ENCODE results near the gene ARHGDIB. TPM values are rescaled to one million over a fixed set of nuclear protein-coding genes. Genes with fewer than 3 reads are reported as not detected.

The ARHGDIB gene
- total RNA-seq, 4 donors from 2014 or later, result 63.8 to 112 (median 89.4) TPM

- Histone ChIP-seq H3K27me3 (no peaks in the 10 kb centered on the region), H3K4me1 (peaks cover 0 to 9% (median 0%) of the 10 kb centered on the region in 4 donors), H3K4me3 (no peak overlapping the region), H3K36me3 (no peaks in the 10 kb centered on the region), H3K27ac (no peak overlapping the region), H3K9me3 (no peaks in the 10 kb centered on the region)
- TF ChIP-seq EP300 (IDR thresholded peaks at IDR 0.05), result no peak
- TF ChIP-seq POLR2A (IDR thresholded peaks at IDR 0.05), result no peak
- TF ChIP-seq, protein P1, sequence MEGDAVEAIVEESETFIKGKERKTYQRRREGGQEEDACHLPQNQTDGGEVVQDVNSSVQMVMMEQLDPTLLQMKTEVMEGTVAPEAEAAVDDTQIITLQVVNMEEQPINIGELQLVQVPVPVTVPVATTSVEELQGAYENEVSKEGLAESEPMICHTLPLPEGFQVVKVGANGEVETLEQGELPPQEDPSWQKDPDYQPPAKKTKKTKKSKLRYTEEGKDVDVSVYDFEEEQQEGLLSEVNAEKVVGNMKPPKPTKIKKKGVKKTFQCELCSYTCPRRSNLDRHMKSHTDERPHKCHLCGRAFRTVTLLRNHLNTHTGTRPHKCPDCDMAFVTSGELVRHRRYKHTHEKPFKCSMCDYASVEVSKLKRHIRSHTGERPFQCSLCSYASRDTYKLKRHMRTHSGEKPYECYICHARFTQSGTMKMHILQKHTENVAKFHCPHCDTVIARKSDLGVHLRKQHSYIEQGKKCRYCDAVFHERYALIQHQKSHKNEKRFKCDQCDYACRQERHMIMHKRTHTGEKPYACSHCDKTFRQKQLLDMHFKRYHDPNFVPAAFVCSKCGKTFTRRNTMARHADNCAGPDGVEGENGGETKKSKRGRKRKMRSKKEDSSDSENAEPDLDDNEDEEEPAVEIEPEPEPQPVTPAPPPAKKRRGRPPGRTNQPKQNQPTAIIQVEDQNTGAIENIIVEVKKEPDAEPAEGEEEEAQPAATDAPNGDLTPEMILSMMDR (IDR thresholded peaks at IDR 0.05), result no peak
- no peak for DNase-seq (ENCODE audit: low spot score in 2 of 2)
- WGBS, 2 donors, result 79 to 80% methylated on average over 4 of the region's 4 CpGs
Measured at GRCh38 chr12:14975457-14975856, 14.1 kb upstream of the ARHGDIB start.

DNA sequence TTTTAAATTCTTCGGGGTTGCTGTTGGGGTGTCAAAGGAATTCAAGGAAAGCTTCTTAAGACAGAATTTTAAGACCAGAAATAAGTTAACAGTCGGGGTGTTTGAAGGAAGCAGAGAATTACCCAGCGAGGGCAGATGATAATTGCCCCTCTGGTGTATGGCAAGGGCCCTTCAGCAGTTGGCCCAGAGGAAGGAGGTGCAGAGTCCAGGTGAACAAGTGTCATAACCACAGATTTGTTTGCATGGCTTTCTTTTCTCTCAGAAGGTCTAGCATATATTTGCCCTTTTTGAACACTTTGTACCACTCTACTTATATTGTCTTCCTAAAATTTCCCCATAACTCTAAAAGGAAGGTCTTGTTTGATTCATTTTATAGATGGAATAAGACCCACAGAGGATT lies 13.2 kb upstream of the ARHGDIB start:
- WGBS, 2 donors, result 89 to 94% methylated on average over 3 of the region's 3 CpGs
- no peaks in the 10 kb centered on the region for H3K9me3 ChIP-seq
- H3K27ac ChIP-seq, result no peak overlapping the region
- no peak overlapping the region for H3K4me3 ChIP-seq
- DNase-seq (ENCODE audit: low spot score in 2 of 2), result no peak
- H3K4me1 ChIP-seq, result peaks cover 0 to 9% (median 0%) of the 10 kb centered on the region in 4 donors
- no peaks in the 10 kb centered on the region for H3K36me3 ChIP-seq
- TF ChIP-seq EP300 (IDR thresholded peaks at IDR 0.05) (no peak), POLR2A (IDR thresholded peaks at IDR 0.05) (no peak)
- TF ChIP-seq, protein P1 (IDR thresholded peaks at IDR 0.05), result no peak
- no peaks in the 10 kb centered on the region for H3K27me3 ChIP-seq

- no peak for TF ChIP-seq EP300 (IDR thresholded peaks at IDR 0.05)
- TF ChIP-seq, protein P1 (IDR thresholded peaks at IDR 0.05), result no peak
- no peak for TF ChIP-seq POLR2A (IDR thresholded peaks at IDR 0.05)
Measured at GRCh38 chr12:14972816-14973215, 11.4 kb upstream of the ARHGDIB start, which contains the start of gene PDE6H. TSS of gene PDE6H (plus strand) at chr12:14973042. CDS start at chr12:14978013, 4,971 bp downstream.

GRCh38 chr12:14970473-14970872 lies 9.1 kb upstream of the ARHGDIB start:
- peaks cover 0 to 9% (median 0%) of the 10 kb centered on the region in 4 donors for H3K4me1 ChIP-seq
- no peak overlapping the region for H3K4me3 ChIP-seq
- DNase-seq (ENCODE audit: low spot score in 2 of 2), result no peak
- H3K9me3 ChIP-seq, result no peaks in the 10 kb centered on the region
- TF ChIP-seq, protein P1 (IDR thresholded peaks at IDR 0.05), result no peak
- TF ChIP-seq EP300 (IDR thresholded peaks at IDR 0.05), result no peak
- TF ChIP-seq POLR2A (IDR thresholded peaks at IDR 0.05), result no peak
- no peak overlapping the region for H3K27ac ChIP-seq
- 57 to 71% methylated on average over 4 of the region's 4 CpGs for WGBS, 2 donors
- no peaks in the 10 kb centered on the region for H3K27me3 ChIP-seq
- H3K36me3 ChIP-seq, result no peaks in the 10 kb centered on the region

More at GRCh38 chr12:14972816-14973215, 11.4 kb upstream of the ARHGDIB start, which contains the start of gene PDE6H:
- no peaks in the 10 kb centered on the region for H3K9me3 ChIP-seq
- no peaks in the 10 kb centered on the region for H3K36me3 ChIP-seq
- no peak within 1 kb of the TSS for H3K4me3 ChIP-seq
- WGBS, 2 donors, result 79% methylated on average over 2 of the region's 2 CpGs
- DNase-seq (ENCODE audit: low spot score in 2 of 2), result no peak
- H3K27me3 ChIP-seq, result no peaks in the 10 kb centered on the region
- H3K27ac ChIP-seq, result no peak within 1 kb of the TSS
- peaks cover 0 to 9% (median 0%) of the 10 kb centered on the region in 4 donors for H3K4me1 ChIP-seq

DNA sequence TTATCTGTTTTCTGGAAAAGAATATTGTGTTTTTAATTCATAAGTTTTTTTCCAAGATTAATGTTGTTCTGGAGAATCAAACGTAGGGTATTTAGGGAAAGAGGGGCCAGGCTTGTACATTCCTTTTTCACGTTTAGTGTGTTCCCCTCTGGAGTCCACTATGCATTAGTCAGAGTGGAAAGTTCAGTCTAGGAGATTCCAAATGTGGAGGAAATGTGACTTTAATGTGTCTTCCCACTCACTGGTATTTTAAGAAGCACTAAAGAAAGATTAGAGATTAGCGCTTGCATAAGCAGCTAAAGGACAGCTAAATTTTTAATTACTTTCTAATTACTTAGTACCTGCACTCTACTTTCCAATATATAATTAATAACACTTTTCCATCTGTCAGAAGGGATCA lies 7.1 kb upstream of the ARHGDIB start:
- WGBS, 2 donors, result 53 to 54% methylated on average over 3 of the region's 3 CpGs
- Histone ChIP-seq H3K27me3 (no peaks in the 10 kb centered on the region), H3K9me3 (no peaks in the 10 kb centered on the region)

More for the DNA sequence above, 7.1 kb upstream of the ARHGDIB start:
- Histone ChIP-seq H3K36me3 (no peaks in the 10 kb centered on the region), H3K4me3 (no peak overlapping the region), H3K4me1 (peaks cover 0 to 6% (median 0%) of the 10 kb centered on the region in 4 donors), H3K27ac (no peak overlapping the region)
- no peak for DNase-seq (ENCODE audit: low spot score in 2 of 2)
- no peak for TF ChIP-seq EP300 (IDR thresholded peaks at IDR 0.05)
- no peak for TF ChIP-seq POLR2A (IDR thresholded peaks at IDR 0.05)
- TF ChIP-seq, protein P1 (IDR thresholded peaks at IDR 0.05), result no peak

Data from tibial nerve (tissue), 4 donors.